ENCODE data around the gene OPRM1.

OPRM1 gene

GRCh38 chr6:154138793-154139192 lies 99.8 kb downstream of the OPRM1 start:
- Histone ChIP-seq H3K27me3 (ENCODE audit: low read depth, low read length) (no peaks in the 10 kb centered on the region), H3K4me3 (ENCODE audit: low read length) (no peak overlapping the region), H2AFZ (ENCODE audit: low read depth, low read length) (no peak overlapping the region), H3K27ac (ENCODE audit: low read length) (no peak overlapping the region), H3K4me1 (ENCODE audit: low read length) (peaks cover 19% of the 10 kb centered on the region), H3K4me2 (ENCODE audit: low read length) (no peak overlapping the region), H3K9me3 (ENCODE audit: insufficient read depth, low read length) (no peaks in the 10 kb centered on the region), H3K36me3 (replicated peaks; ENCODE audit: low read depth, low read length) (no peaks in the 10 kb centered on the region), H3K79me2 (ENCODE audit: low read length) (no peaks in the 10 kb centered on the region), H4K20me1 (ENCODE audit: insufficient read depth, low read length) (no peaks in the 10 kb centered on the region), H3K9ac (ENCODE audit: low read length) (no peak overlapping the region)
- TF ChIP-seq CTCF (IDR thresholded peaks at IDR 0.05; ENCODE audit: low read depth, low read length) (no peak), EZH2phosphoT487 (IDR thresholded peaks at IDR 0.05; ENCODE audit: low read depth) (no peak)

GRCh38 chr6:154139892-154140291 lies 100.9 kb downstream of the OPRM1 start:
- H3K27ac ChIP-seq (ENCODE audit: low read length), result no peak overlapping the region
- no peaks in the 10 kb centered on the region for H3K27me3 ChIP-seq (ENCODE audit: low read depth, low read length)
- TF ChIP-seq CTCF (IDR thresholded peaks at IDR 0.05; ENCODE audit: low read depth, low read length), result no peak
- TF ChIP-seq EZH2phosphoT487 (IDR thresholded peaks at IDR 0.05; ENCODE audit: low read depth), result no peak
- H2AFZ ChIP-seq (ENCODE audit: low read depth, low read length), result no peak overlapping the region
- peak overlapping the region; percentile 35; the same call in 1 of the 2 replicates for H3K4me2 ChIP-seq (ENCODE audit: low read length)
- no peak overlapping the region for H3K9ac ChIP-seq (ENCODE audit: low read length)
- no peak overlapping the region for H3K4me3 ChIP-seq (ENCODE audit: low read length)
- H3K79me2 ChIP-seq (ENCODE audit: low read length), result no peaks in the 10 kb centered on the region
- H3K9me3 ChIP-seq (ENCODE audit: insufficient read depth, low read length), result no peaks in the 10 kb centered on the region
- H3K4me1 ChIP-seq (ENCODE audit: low read length), result peaks cover 9% of the 10 kb centered on the region
- no peaks in the 10 kb centered on the region for H3K36me3 ChIP-seq (replicated peaks; ENCODE audit: low read depth, low read length)
- H4K20me1 ChIP-seq (ENCODE audit: insufficient read depth, low read length), result no peaks in the 10 kb centered on the region

- Histone ChIP-seq H3K4me3 (ENCODE audit: low read length) (no peak overlapping the region), H3K4me1 (ENCODE audit: low read length) (peaks cover 7% of the 10 kb centered on the region), H3K9me3 (ENCODE audit: insufficient read depth, low read length) (no peaks in the 10 kb centered on the region), H2AFZ (ENCODE audit: low read depth, low read length) (no peak overlapping the region), H4K20me1 (ENCODE audit: insufficient read depth, low read length) (no peaks in the 10 kb centered on the region), H3K79me2 (ENCODE audit: low read length) (no peaks in the 10 kb centered on the region), H3K36me3 (replicated peaks; ENCODE audit: low read depth, low read length) (no peaks in the 10 kb centered on the region), H3K9ac (ENCODE audit: low read length) (no peak overlapping the region), H3K27ac (ENCODE audit: low read length) (no peak overlapping the region), H3K27me3 (ENCODE audit: low read depth, low read length) (no peaks in the 10 kb centered on the region), H3K4me2 (ENCODE audit: low read length) (no peak overlapping the region)
- TF ChIP-seq EZH2phosphoT487 (IDR thresholded peaks at IDR 0.05; ENCODE audit: low read depth), result no peak
- no peak for TF ChIP-seq CTCF (IDR thresholded peaks at IDR 0.05; ENCODE audit: low read depth, low read length)
These were observed 101.7 kb downstream of the OPRM1 start for GRCh38 chr6:154140743-154141142.

GRCh38 chr6:154143753-154144152 lies 104.7 kb downstream of the OPRM1 start:
- Histone ChIP-seq H3K4me2 (ENCODE audit: low read length) (no peak overlapping the region), H3K79me2 (ENCODE audit: low read length) (no peaks in the 10 kb centered on the region)
- no peak for TF ChIP-seq CTCF (IDR thresholded peaks at IDR 0.05; ENCODE audit: low read depth, low read length)
- TF ChIP-seq EZH2phosphoT487 (IDR thresholded peaks at IDR 0.05; ENCODE audit: low read depth), result no peak

More at GRCh38 chr6:154143753-154144152, 104.7 kb downstream of the OPRM1 start:
- Histone ChIP-seq H3K36me3 (replicated peaks; ENCODE audit: low read depth, low read length) (no peaks in the 10 kb centered on the region), H3K9me3 (ENCODE audit: insufficient read depth, low read length) (no peaks in the 10 kb centered on the region), H3K9ac (ENCODE audit: low read length) (no peak overlapping the region), H3K27me3 (ENCODE audit: low read depth, low read length) (peaks cover 4% of the 10 kb centered on the region; the same call in 1 of the 2 replicates), H3K4me1 (ENCODE audit: low read length) (peaks cover 7% of the 10 kb centered on the region), H4K20me1 (ENCODE audit: insufficient read depth, low read length) (no peaks in the 10 kb centered on the region), H3K4me3 (ENCODE audit: low read length) (no peak overlapping the region), H2AFZ (ENCODE audit: low read depth, low read length) (no peak overlapping the region), H3K27ac (ENCODE audit: low read length) (no peak overlapping the region)

Data from OCI-LY3 (cell line).